OCI-LY1 (cell line): Measurements from ENCODE around the gene SCNN1B.

Source experiments
- CTCF ChIP-seq: fragments of 200-600 bp; sonication (generic), shearing (Covaris generic); IDR thresholded peaks from 2 replicates; pipeline ENCODE4 v1.5.1; 2017; ENCODE audit warnings: mild to moderate bottlenecking, antibody characterized with exemption, low read length, moderate library complexity, mixed read lengths
- EZH2 ChIP-seq: fragments of 200-600 bp; sonication (generic), shearing (Covaris generic); IDR thresholded peaks from 2 replicates; pipeline ENCODE4 v1.8.0; 2017; ENCODE audit warnings: borderline replicate concordance, mixed run types, mild to moderate bottlenecking, antibody characterized with exemption, low read length, moderate library complexity, mixed read lengths

GRCh38 chr16:23293016-23293415, 9.1 kb upstream of the SCNN1B start:
- TF ChIP-seq CTCF: no peak
- no peak for TF ChIP-seq EZH2
